Caco-2 (cell line): ENCODE measurements around the gene LAMC2. TPM values are rescaled to one million over a fixed set of nuclear protein-coding genes. Genes with fewer than 3 reads are reported as not detected.

Experiments used
- BruUV-seq: library from RNA; stranded (reverse); fragments of 400-500 nt; replicated peaks from 2 replicates; lab custom pipeline; 2021; lab: Mats Ljungman, UMichigan
- CTCF ChIA-PET: fragments of 300-600 bp; sonication (Branson Sonifier 250); formaldehyde crosslinking; loops from one replicate; lab custom pipeline; 2022; ENCODE audit warnings: antibody characterized with exemption; lab: Charles Lee
- POLR2A ChIA-PET: fragments of 300-600 bp; sonication (Branson Sonifier 250); formaldehyde crosslinking; loops from one replicate; lab custom pipeline; 2022; ENCODE audit warnings: antibody characterized with exemption; lab: Charles Lee
- DNase-seq, 2 experiments: peaks; one replicate each; pipeline versions ENCODE4 v3.0.0 to v3.0.0-alpha.2; 2020 to 2022
- H3K27me3 ChIP-seq: replicated peaks from 2 replicates; pipeline ENCODE4 v1.6.0; 2011; ENCODE audit warnings: low read length; ENCODE audit not compliant: control insufficient read depth, insufficient read depth
- H3K36me3 ChIP-seq: 2 replicates; pipeline ENCODE4 v1.5.1; 2011; ENCODE audit warnings: low read length; ENCODE audit not compliant: control insufficient read depth, insufficient read depth
- H3K4me1 ChIP-seq: fragments of 250-450 bp; sonication (Bioruptor Pico); 2 replicates; pipeline ENCODE4 v1.5.1; 2020; ENCODE audit warnings: mild to moderate bottlenecking
- H3K4me3 ChIP-seq: 2 replicates; pipeline ENCODE4 v1.5.1; 2011; ENCODE audit warnings: low read depth, mild to moderate bottlenecking, control low read depth, low read length
- H3K9me3 ChIP-seq: fragments of 250-450 bp; sonication (Bioruptor Pico); 2 replicates; pipeline ENCODE4 v1.5.1; 2020; ENCODE audit warnings: mild to moderate bottlenecking, moderate library complexity
- H3K27ac Mint-ChIP-seq: one replicate; pipeline ENCODE4 v1.8.0; 2022; ENCODE audit warnings: mixed read lengths; ENCODE audit not compliant: unreplicated experiment
- H3K27me3 Mint-ChIP-seq: one replicate; pipeline ENCODE4 v1.8.0; 2022; ENCODE audit warnings: mixed read lengths; ENCODE audit not compliant: insufficient read depth, unreplicated experiment
- H3K36me3 Mint-ChIP-seq: one replicate; pipeline ENCODE4 v1.8.0; 2022; ENCODE audit warnings: mild to moderate bottlenecking, mixed read lengths; ENCODE audit not compliant: insufficient read depth, unreplicated experiment
- H3K4me1 Mint-ChIP-seq: one replicate; pipeline ENCODE4 v1.8.0; 2022; ENCODE audit warnings: low read depth, mixed read lengths; ENCODE audit not compliant: unreplicated experiment
- H3K4me3 Mint-ChIP-seq: one replicate; pipeline ENCODE4 v1.8.0; 2022; ENCODE audit warnings: mild to moderate bottlenecking, moderate library complexity, mixed read lengths; ENCODE audit not compliant: unreplicated experiment
- H3K9me3 Mint-ChIP-seq: one replicate; pipeline ENCODE4 v1.8.0; 2022; ENCODE audit warnings: mixed read lengths; ENCODE audit not compliant: unreplicated experiment
- intact Hi-C: fragments of 100-400 bp; cut with micrococcal nuclease; formaldehyde crosslinking; loops from one replicate; pipeline ENCODE4 v1.10.0; 2022; ENCODE audit not compliant: unreplicated experiment
- total RNA-seq: library from RNA; stranded (reverse); gene quantifications from 2 replicates; pipeline ENCODE4 v1.2.3, GENCODE V29; 2022
- TF ChIP-seq, protein P1 (sequence below), 2 experiments: fragments of 200-600 bp in 1 of 2; IDR thresholded peaks; 1 replicate in 1 of 2; 2 replicates in 1 of 2; pipeline versions ENCODE4 v1.5.1 to v1.8.0; 2011 to 2022; ENCODE audit warnings: antibody characterized with exemption in 1 of 2, control low read depth in 1 of 2, inconsistent platforms in 1 of 2, low read depth in 1 of 2, low read length in 1 of 2, mild to moderate bottlenecking in 1 of 2, moderate library complexity in 1 of 2; ENCODE audit not compliant: insufficient read depth in 1 of 2, severe bottlenecking in 1 of 2, unreplicated experiment in 1 of 2

LAMC2 gene
- total RNA-seq, 1 experiment from 2014 or later = 34.9 TPM

DNA sequence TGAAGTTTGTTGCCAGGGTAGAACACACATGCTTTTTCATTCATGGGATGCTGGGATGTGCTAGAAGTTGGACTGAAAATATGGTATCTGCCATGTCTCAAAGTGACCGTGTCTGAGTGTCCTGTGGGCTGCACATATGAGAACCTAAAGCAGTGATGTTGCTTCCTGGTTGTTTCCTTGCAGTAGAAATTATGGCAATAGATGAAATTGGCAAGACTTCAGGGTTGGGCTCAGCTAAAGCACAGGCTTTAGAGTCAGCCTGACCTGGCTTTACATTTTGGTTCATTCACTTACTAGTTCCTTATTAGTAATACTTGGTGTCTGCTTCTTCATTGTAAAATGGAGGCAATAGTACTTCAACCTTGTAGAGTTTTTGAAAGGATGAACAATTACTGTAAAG lies 2.2 kb downstream of the LAMC2 start:
- Histone ChIP-seq H3K36me3 (no peaks in the 10 kb centered on the region), H3K9me3 (no peaks in the 10 kb centered on the region), H3K27me3 (no peaks in the 10 kb centered on the region), H3K4me3 (no peak overlapping the region), H3K4me1 (peaks cover 13% of the 10 kb centered on the region)
- Mint-ChIP-seq H3K27ac (no peak overlapping the region), H3K4me1 (peaks cover 11% of the 10 kb centered on the region), H3K36me3 (peaks cover 6% of the 10 kb centered on the region), H3K9me3 (no peaks in the 10 kb centered on the region), H3K4me3 (no peak overlapping the region), H3K27me3 (no peaks in the 10 kb centered on the region)
- POLR2A ChIA-PET = no interaction called here
- DNase-seq = no peak
- CTCF ChIA-PET = no interaction called here
- intact Hi-C loops = no loop called here
- TF ChIP-seq, protein P1, sequence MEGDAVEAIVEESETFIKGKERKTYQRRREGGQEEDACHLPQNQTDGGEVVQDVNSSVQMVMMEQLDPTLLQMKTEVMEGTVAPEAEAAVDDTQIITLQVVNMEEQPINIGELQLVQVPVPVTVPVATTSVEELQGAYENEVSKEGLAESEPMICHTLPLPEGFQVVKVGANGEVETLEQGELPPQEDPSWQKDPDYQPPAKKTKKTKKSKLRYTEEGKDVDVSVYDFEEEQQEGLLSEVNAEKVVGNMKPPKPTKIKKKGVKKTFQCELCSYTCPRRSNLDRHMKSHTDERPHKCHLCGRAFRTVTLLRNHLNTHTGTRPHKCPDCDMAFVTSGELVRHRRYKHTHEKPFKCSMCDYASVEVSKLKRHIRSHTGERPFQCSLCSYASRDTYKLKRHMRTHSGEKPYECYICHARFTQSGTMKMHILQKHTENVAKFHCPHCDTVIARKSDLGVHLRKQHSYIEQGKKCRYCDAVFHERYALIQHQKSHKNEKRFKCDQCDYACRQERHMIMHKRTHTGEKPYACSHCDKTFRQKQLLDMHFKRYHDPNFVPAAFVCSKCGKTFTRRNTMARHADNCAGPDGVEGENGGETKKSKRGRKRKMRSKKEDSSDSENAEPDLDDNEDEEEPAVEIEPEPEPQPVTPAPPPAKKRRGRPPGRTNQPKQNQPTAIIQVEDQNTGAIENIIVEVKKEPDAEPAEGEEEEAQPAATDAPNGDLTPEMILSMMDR (IDR thresholded peaks at IDR 0.05; ENCODE audit: insufficient read depth in 1 of 2, low read depth in 1 of 2, low read length in 1 of 2, severe bottlenecking in 1 of 2, unreplicated experiment in 1 of 2) = no peak
- no TSS peak for BruUV-seq

DNA sequence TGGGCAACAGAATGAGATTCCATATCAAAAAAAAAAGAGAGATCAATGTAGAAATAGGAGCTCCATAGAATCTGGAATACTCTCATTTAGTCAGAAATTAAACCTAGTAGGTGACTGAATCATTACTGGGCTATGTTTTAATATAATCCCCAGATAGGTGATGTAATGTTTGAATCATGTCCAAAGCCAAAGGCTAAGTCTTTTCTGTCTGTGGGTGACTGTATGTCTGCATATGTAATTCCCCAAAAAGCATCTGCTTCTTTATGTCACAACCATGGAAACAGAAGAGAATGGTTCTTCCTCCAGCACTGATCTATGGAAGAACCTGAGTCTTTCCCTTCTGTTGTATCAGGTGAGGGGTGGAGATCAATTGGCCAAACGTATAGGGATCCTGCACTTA lies 5.8 kb downstream of the LAMC2 start:
- no TSS peak for BruUV-seq
- Mint-ChIP-seq H3K27ac (no peak overlapping the region), H3K27me3 (no peaks in the 10 kb centered on the region), H3K9me3 (no peaks in the 10 kb centered on the region), H3K36me3 (no peaks in the 10 kb centered on the region), H3K4me1 (peaks cover 19% of the 10 kb centered on the region), H3K4me3 (no peak overlapping the region)
- Histone ChIP-seq H3K4me1 (peaks cover 14% of the 10 kb centered on the region), H3K4me3 (no peak overlapping the region), H3K36me3 (no peaks in the 10 kb centered on the region), H3K27me3 (no peaks in the 10 kb centered on the region), H3K9me3 (no peaks in the 10 kb centered on the region)
- intact Hi-C loops = no loop called here
- ChIA-PET POLR2A (no interaction called here), CTCF (no interaction called here)
- TF ChIP-seq, protein P1 (IDR thresholded peaks at IDR 0.05; ENCODE audit: insufficient read depth in 1 of 2, low read depth in 1 of 2, low read length in 1 of 2, severe bottlenecking in 1 of 2, unreplicated experiment in 1 of 2) = no peak
- DNase-seq = no peak

DNA sequence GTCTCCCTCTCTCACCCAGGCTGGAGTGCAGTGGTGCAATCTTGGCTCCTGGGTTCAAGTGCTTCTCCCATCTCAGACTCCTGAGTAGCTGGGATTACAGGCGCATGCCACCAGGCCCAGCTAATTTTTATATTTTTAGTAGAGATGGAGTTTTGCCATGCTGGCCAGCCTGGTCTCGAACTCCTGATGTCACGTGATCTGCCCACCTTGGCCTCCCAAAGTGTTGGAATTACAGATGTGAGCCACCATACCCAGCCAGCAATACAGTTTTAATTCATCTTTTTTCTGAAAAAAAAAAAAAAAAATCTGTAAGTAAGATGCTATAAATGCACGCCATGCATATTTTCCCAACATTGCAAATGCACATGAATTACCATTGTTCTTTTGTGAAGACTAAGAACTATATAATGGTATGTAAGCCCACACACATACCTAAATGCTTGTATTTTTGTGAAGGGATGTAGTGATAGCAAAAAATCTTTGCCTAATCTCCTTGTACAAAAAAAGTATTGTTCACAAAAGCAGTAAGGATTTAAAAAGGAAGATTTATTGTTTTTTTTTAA lies 8.0 kb downstream of the LAMC2 start:
- Histone ChIP-seq H3K27me3 (no peaks in the 10 kb centered on the region), H3K9me3 (no peaks in the 10 kb centered on the region), H3K36me3 (no peaks in the 10 kb centered on the region), H3K4me1 (peaks cover 9% of the 10 kb centered on the region), H3K4me3 (no peak overlapping the region)
- ChIA-PET POLR2A (no interaction called here), CTCF (no interaction called here)
- TF ChIP-seq, protein P1 (IDR thresholded peaks at IDR 0.05; ENCODE audit: insufficient read depth in 1 of 2, low read depth in 1 of 2, low read length in 1 of 2, severe bottlenecking in 1 of 2, unreplicated experiment in 1 of 2) = no peak
- intact Hi-C loops = no loop called here
- no peaks in the 10 kb centered on the region for H3K36me3 Mint-ChIP-seq
- H3K9me3 Mint-ChIP-seq = no peaks in the 10 kb centered on the region
- H3K27ac Mint-ChIP-seq = no peak overlapping the region
- peaks cover 9% of the 10 kb centered on the region for H3K4me1 Mint-ChIP-seq
- no peaks in the 10 kb centered on the region for H3K27me3 Mint-ChIP-seq
- H3K4me3 Mint-ChIP-seq = no peak overlapping the region
- no peak for DNase-seq
- no TSS peak for BruUV-seq
